ENCODE results near the gene TMEM86B. TPM values are rescaled to one million over a fixed set of nuclear protein-coding genes. Genes with fewer than 3 reads are reported as not detected.

TMEM86B gene
- total RNA-seq, 3 donors from 2014 or later, result 5.8 to 6.9 (median 6.2) TPM

- H3K4me1 Mint-ChIP-seq (ENCODE audit: low read depth), result peaks cover 79% of the 10 kb centered on the region
- peak overlapping the region; percentile 74 for H3K4me3 Mint-ChIP-seq
- peak in 1 of 2 donors; percentile 18 for ATAC-seq
These were observed 22.9 kb upstream of the TMEM86B start for GRCh38 chr19:55251341-55252081.

GRCh38 chr19:55250262-55251036, 21.9 kb upstream of the TMEM86B start:
- Mint-ChIP-seq H3K9me3 (no peaks in the 10 kb centered on the region), H3K4me1 (ENCODE audit: low read depth) (peaks cover 68% of the 10 kb centered on the region), H3K36me3 (ENCODE audit: insufficient read depth) (peaks cover 7% of the 10 kb centered on the region), H3K4me3 (peak overlapping the region; percentile 74), H3K27me3 (ENCODE audit: low read depth) (no peaks in the 10 kb centered on the region)
- ATAC-seq (no peak), DNase-seq (no peak)

More at GRCh38 chr19:55251341-55252081, 22.9 kb upstream of the TMEM86B start:
- DNase-seq, result peak; percentile 34
- Mint-ChIP-seq H3K27me3 (ENCODE audit: low read depth) (no peaks in the 10 kb centered on the region), H3K36me3 (ENCODE audit: insufficient read depth) (peaks cover 14% of the 10 kb centered on the region), H3K9me3 (no peaks in the 10 kb centered on the region)

- Mint-ChIP-seq H3K27me3 (ENCODE audit: low read depth) (no peaks in the 10 kb centered on the region), H3K4me1 (ENCODE audit: low read depth) (peaks cover 62% of the 10 kb centered on the region), H3K36me3 (ENCODE audit: insufficient read depth) (peaks cover 7% of the 10 kb centered on the region), H3K4me3 (no peak overlapping the region), H3K9me3 (no peaks in the 10 kb centered on the region)
- no peak for DNase-seq
- ATAC-seq, result no peak
These were observed 21.3 kb upstream of the TMEM86B start for GRCh38 chr19:55249841-55250240.

GRCh38 chr19:55248704-55249103, 20.1 kb upstream of the TMEM86B start:
- H3K27me3 Mint-ChIP-seq (ENCODE audit: low read depth), result no peaks in the 10 kb centered on the region
- DNase-seq, result no peak
- H3K9me3 Mint-ChIP-seq, result no peaks in the 10 kb centered on the region
- H3K36me3 Mint-ChIP-seq (ENCODE audit: insufficient read depth), result peaks cover 7% of the 10 kb centered on the region
- H3K4me3 Mint-ChIP-seq, result no peak overlapping the region
- no peak for ATAC-seq
- peaks cover 51% of the 10 kb centered on the region for H3K4me1 Mint-ChIP-seq (ENCODE audit: low read depth)

GRCh38 chr19:55248166-55248675, 19.7 kb upstream of the TMEM86B start:
- no peak overlapping the region for H3K4me3 Mint-ChIP-seq
- no peaks in the 10 kb centered on the region for H3K27me3 Mint-ChIP-seq (ENCODE audit: low read depth)

GRCh38 chr19:55247621-55248099, 19.1 kb upstream of the TMEM86B start:
- no peaks in the 10 kb centered on the region for H3K27me3 Mint-ChIP-seq (ENCODE audit: low read depth)
- ATAC-seq (no peak), DNase-seq (no peak)
- peaks cover 9% of the 10 kb centered on the region for H3K36me3 Mint-ChIP-seq (ENCODE audit: insufficient read depth)
- H3K4me3 Mint-ChIP-seq, result no peak overlapping the region
- no peaks in the 10 kb centered on the region for H3K9me3 Mint-ChIP-seq
- H3K4me1 Mint-ChIP-seq (ENCODE audit: low read depth), result peaks cover 42% of the 10 kb centered on the region

More at GRCh38 chr19:55248166-55248675, 19.7 kb upstream of the TMEM86B start:
- DNase-seq, result no peak
- Mint-ChIP-seq H3K9me3 (no peaks in the 10 kb centered on the region), H3K36me3 (ENCODE audit: insufficient read depth) (peaks cover 7% of the 10 kb centered on the region), H3K4me1 (ENCODE audit: low read depth) (peaks cover 46% of the 10 kb centered on the region)
- ATAC-seq, result no peak

- H3K36me3 Mint-ChIP-seq (ENCODE audit: insufficient read depth), result peaks cover 9% of the 10 kb centered on the region
- ATAC-seq, result no peak
- no peaks in the 10 kb centered on the region for H3K9me3 Mint-ChIP-seq
- peaks cover 34% of the 10 kb centered on the region for H3K4me1 Mint-ChIP-seq (ENCODE audit: low read depth)
- no peak overlapping the region for H3K4me3 Mint-ChIP-seq
- no peak for DNase-seq
- no peaks in the 10 kb centered on the region for H3K27me3 Mint-ChIP-seq (ENCODE audit: low read depth)
These were observed 18.2 kb upstream of the TMEM86B start for GRCh38 chr19:55246462-55247451.

GRCh38 chr19:55245236-55245904, 16.8 kb upstream of the TMEM86B start:
- no peak overlapping the region for H3K4me3 Mint-ChIP-seq
- H3K9me3 Mint-ChIP-seq, result no peaks in the 10 kb centered on the region

GRCh38 chr19:55244004-55244680, 15.6 kb upstream of the TMEM86B start:
- Mint-ChIP-seq H3K9me3 (no peaks in the 10 kb centered on the region), H3K27me3 (ENCODE audit: low read depth) (no peaks in the 10 kb centered on the region), H3K4me3 (no peak overlapping the region), H3K36me3 (ENCODE audit: insufficient read depth) (peaks cover 9% of the 10 kb centered on the region), H3K4me1 (ENCODE audit: low read depth) (peaks cover 19% of the 10 kb centered on the region)
- ATAC-seq (no peak), DNase-seq (no peak)

More at GRCh38 chr19:55245236-55245904, 16.8 kb upstream of the TMEM86B start:
- Mint-ChIP-seq H3K4me1 (ENCODE audit: low read depth) (peaks cover 20% of the 10 kb centered on the region), H3K36me3 (ENCODE audit: insufficient read depth) (peaks cover 8% of the 10 kb centered on the region), H3K27me3 (ENCODE audit: low read depth) (no peaks in the 10 kb centered on the region)
- DNase-seq, result no peak
- no peak for ATAC-seq

GRCh38 chr19:55242517-55242916, 14.0 kb upstream of the TMEM86B start:
- ATAC-seq, result no peak
- Mint-ChIP-seq H3K4me3 (no peak overlapping the region), H3K9me3 (no peaks in the 10 kb centered on the region), H3K4me1 (ENCODE audit: low read depth) (peaks cover 4% of the 10 kb centered on the region), H3K36me3 (ENCODE audit: insufficient read depth) (peaks cover 16% of the 10 kb centered on the region), H3K27me3 (ENCODE audit: low read depth) (no peaks in the 10 kb centered on the region)
- DNase-seq, result no peak

- Mint-ChIP-seq H3K36me3 (ENCODE audit: insufficient read depth) (peaks cover 21% of the 10 kb centered on the region), H3K27me3 (ENCODE audit: low read depth) (no peaks in the 10 kb centered on the region), H3K4me1 (ENCODE audit: low read depth) (peaks cover 2% of the 10 kb centered on the region), H3K4me3 (no peak overlapping the region), H3K9me3 (no peaks in the 10 kb centered on the region)
- no peak for ATAC-seq
- DNase-seq, result no peak
These were observed 13.4 kb upstream of the TMEM86B start for GRCh38 chr19:55241935-55242464.

- H3K9me3 Mint-ChIP-seq, result no peaks in the 10 kb centered on the region
- DNase-seq (no peak), ATAC-seq (no peak)
- peaks cover 2% of the 10 kb centered on the region for H3K4me1 Mint-ChIP-seq (ENCODE audit: low read depth)
- no peak overlapping the region for H3K4me3 Mint-ChIP-seq
- peaks cover 28% of the 10 kb centered on the region for H3K36me3 Mint-ChIP-seq (ENCODE audit: insufficient read depth)
- H3K27me3 Mint-ChIP-seq (ENCODE audit: low read depth), result no peaks in the 10 kb centered on the region
These were observed 12.8 kb upstream of the TMEM86B start for GRCh38 chr19:55241143-55241934.
